ENCODE data around the gene GLB1L3.

GRCh38 chr11:134254433-134255183 is 21.6 kb upstream of the GLB1L3 start:
- TF ChIP-seq FEZF1 (tag by site-specific recombination; IDR thresholded peaks at IDR 0.05) (no peak), CTCF (tag by site-specific recombination; IDR thresholded peaks at IDR 0.05) (no peak), ZIC2 (tag by site-specific recombination; IDR thresholded peaks at IDR 0.05) (no peak), ZNF830 (tag by site-specific recombination; IDR thresholded peaks at IDR 0.05; ENCODE audit: low read depth) (no peak), ZSCAN30 (tag by site-specific recombination; IDR thresholded peaks at IDR 0.05) (no peak), ZBTB44 (tag by site-specific recombination; IDR thresholded peaks at IDR 0.05) (no peak), ZNF23 (tag by site-specific recombination; IDR thresholded peaks at IDR 0.05; ENCODE audit: borderline replicate concordance) (no peak), ZBTB26 (tag by site-specific recombination; optimal IDR thresholded peaks at IDR 0.05) (no peak), ZNF426 (tag by site-specific recombination; IDR thresholded peaks at IDR 0.05) (no peak), ZNF18 (tag by site-specific recombination; IDR thresholded peaks at IDR 0.05) (no peak), ZNF138 (tag by site-specific recombination; IDR thresholded peaks at IDR 0.05; ENCODE audit: borderline replicate concordance) (no peak), PATZ1 (tag by site-specific recombination; IDR thresholded peaks at IDR 0.05) (no peak), ZNF311 (tag by site-specific recombination; IDR thresholded peaks at IDR 0.05; ENCODE audit: borderline replicate concordance) (no peak), ZNF449 (tag by site-specific recombination; IDR thresholded peaks at IDR 0.05) (no peak)
